HEK293T (cell line): Measurements from ENCODE around the gene TIGAR.

Experiments used
- ELF4 ChIP-seq: fragments of 450-650 bp; IDR thresholded peaks from 2 replicates; pipeline ENCODE4 v1.6.1; 2017; ENCODE audit warnings: antibody characterized with exemption
- FOXA1 ChIP-seq: fragments of 450-650 bp; IDR thresholded peaks from 2 replicates; pipeline ENCODE4 v1.6.1; 2016; ENCODE audit warnings: mild to moderate bottlenecking
- FOXM1 ChIP-seq: fragments of 450-650 bp; IDR thresholded peaks from 2 replicates; pipeline ENCODE4 v1.6.1; 2017; ENCODE audit warnings: mild to moderate bottlenecking, borderline replicate concordance
- HDGF ChIP-seq: fragments of 450-650 bp; IDR thresholded peaks from 2 replicates; pipeline ENCODE4 v1.6.1; 2017; ENCODE audit warnings: antibody characterized with exemption, borderline replicate concordance
- PKNOX1 ChIP-seq: fragments of 450-650 bp; IDR thresholded peaks from 2 replicates; pipeline ENCODE4 v1.6.1; 2016

DNA sequence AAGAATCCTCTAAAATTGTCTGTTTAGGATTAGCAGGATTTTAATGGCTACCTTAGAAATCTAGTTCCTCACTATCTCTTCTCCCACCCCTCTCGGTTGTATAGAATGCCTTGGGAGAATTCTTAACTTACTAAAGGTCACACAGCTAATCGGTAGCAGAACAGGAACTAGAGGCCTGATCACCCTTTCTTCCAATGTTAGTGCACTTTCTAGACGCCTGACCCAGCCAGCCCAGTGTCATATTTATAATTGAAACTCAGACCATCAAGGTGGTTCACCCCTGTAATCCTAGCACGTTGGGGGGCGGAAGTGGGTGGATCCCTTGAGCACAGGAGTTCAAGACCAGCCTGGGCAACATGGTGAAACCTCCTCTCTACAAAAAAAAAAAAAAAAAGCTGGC, 1.7 kb downstream of the TIGAR start:
- TF ChIP-seq FOXM1 (no peak), ELF4 (no peak), FOXA1 (no peak), PKNOX1 (no peak), HDGF (no peak)
